ENCODE results near the gene ARHGAP27.
"Not testable (repeated sequence)": the region's sequence is repeated elsewhere in the genome, so short reads cannot be mapped to it uniquely, and the experiment has no call there.

ARHGAP27 gene

GRCh38 chr17:45446872-45447625 is 14.4 kb upstream of the ARHGAP27 start:
- DNase-seq, result not testable (repeated sequence)

- DNase-seq, result peak; percentile 39
Observed at GRCh38 chr17:45445901-45446743, 13.5 kb upstream of the ARHGAP27 start.

- DNase-seq, result not testable (repeated sequence)
Observed at GRCh38 chr17:45444856-45445820, 12.5 kb upstream of the ARHGAP27 start.

GRCh38 chr17:45444301-45444700 is 11.6 kb upstream of the ARHGAP27 start:
- DNase-seq, result not testable (repeated sequence)

- not testable (repeated sequence) for DNase-seq
Observed at GRCh38 chr17:45443371-45444260, 10.9 kb upstream of the ARHGAP27 start.

- DNase-seq, result no peak
Observed at GRCh38 chr17:45441526-45442310, 9.0 kb upstream of the ARHGAP27 start.

GRCh38 chr17:45440839-45441515 is 8.3 kb upstream of the ARHGAP27 start:
- peak; percentile 30 for DNase-seq

GRCh38 chr17:45440161-45440778 is 7.6 kb upstream of the ARHGAP27 start:
- no peak for DNase-seq

- DNase-seq, result no peak
Observed at GRCh38 chr17:45438931-45439610, 6.4 kb upstream of the ARHGAP27 start.

- DNase-seq, result no peak
Observed at GRCh38 chr17:45437465-45438283, 5.0 kb upstream of the ARHGAP27 start.

- no peak for DNase-seq
Observed at GRCh38 chr17:45436625-45437464, 4.2 kb upstream of the ARHGAP27 start.

GRCh38 chr17:45436161-45436560 is 3.5 kb upstream of the ARHGAP27 start:
- DNase-seq, result no peak

- DNase-seq, result no peak
Observed at GRCh38 chr17:45435481-45435880, 2.8 kb upstream of the ARHGAP27 start.

GRCh38 chr17:45433159-45433535 is 477 bp upstream of the ARHGAP27 start:
- no peak for DNase-seq

- peak; percentile 73 for DNase-seq
Observed at GRCh38 chr17:45431531-45432404, 902 bp downstream of the ARHGAP27 start.

Data from CD4-positive, alpha-beta T cell treated with Interleukin-15 for 1 hour (primary cell).